Suppressor macrophage treated with lipopolysaccharide for 1 hour (primary cell): ENCODE data around the gene CC2D2A.
"Not testable (repeated sequence)": the region's sequence is repeated elsewhere in the genome, so short reads cannot be mapped to it uniquely, and the experiment has no call there.

Source experiments
- DNase-seq, 3 donors: peaks; one replicate each; pipeline ENCODE4 v3.0.0-alpha.2; 2020 to 2022

Gene CC2D2A

DNA sequence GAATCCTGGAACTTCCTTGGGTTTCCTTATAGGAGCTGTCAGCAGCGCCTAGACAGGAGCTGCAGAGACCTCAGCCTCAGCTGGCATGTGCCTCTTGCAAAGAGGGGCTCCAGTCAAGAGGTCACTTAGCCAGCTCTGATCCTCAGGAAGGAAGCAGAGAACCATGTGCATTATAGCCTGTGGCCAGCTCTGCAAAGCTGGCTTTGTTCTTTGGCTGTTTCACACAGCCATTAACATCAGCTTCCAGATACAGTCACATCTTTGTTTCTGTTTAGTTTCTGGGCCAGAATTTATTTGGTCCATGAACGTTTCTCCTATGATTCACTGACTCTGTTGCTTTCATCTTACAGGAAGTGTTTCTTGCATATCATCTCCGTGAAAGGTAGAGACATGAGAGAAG, 92.4 kb downstream of the CC2D2A start:
- DNase-seq = no peak

DNA sequence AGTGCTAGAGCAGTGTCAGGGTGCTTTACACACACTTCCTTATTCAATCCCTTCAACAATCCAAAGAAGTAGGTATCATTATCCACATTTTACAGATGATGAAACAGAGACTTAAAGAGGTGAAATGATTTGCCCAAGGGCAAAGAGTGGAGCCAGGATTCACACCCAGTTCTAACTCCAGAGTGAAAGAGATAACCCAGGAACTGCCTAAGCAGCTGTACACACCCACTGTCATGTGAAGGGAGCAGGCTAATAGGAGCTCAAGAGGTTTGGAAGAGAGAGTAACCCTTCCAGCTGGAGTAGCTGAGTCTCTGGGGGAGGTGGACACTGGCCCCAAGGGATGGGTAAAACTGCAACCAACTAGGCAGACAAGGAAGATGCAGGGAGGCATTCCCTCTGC, 92.9 kb downstream of the CC2D2A start:
- no peak for DNase-seq

DNA sequence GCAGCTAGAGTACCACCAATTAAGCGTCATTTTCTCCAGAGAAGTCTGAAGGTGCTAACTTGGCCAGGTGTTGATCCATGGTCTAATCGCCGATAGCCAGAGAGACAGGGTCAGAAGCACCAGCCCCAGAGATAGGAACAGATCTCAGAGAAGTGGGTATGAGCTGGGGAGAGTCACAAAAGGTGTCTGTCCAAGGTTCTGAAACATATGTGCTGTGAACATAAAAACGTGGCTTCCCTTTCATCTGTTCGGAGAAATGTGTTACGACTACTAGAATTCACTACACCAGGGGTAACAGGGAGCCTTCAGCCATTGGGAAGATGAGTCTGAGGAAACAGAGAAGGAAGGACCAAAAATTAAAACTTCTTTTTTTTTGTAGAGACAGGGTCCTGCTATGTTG, 94.2 kb downstream of the CC2D2A start:
- no peak for DNase-seq

DNA sequence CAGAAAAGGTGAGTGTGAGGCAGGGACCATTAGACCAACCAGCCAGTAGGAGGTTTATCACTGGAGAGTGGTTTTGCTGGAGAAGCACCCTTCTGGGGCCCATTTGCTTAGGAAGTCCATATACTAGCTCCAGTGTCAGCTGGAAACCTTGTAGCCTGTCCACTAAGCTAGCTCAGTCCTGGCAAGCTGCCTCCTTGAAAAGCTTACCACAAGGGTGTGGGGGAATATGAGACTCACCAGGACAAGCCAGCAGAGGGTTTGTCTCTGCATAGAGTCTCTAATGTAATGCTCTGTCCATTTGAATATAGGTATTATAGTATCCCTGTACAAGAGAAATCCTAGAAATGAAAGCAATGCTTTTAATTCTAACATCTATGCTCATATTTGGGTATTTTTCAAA, 99.1 kb downstream of the CC2D2A start:
- no peak for DNase-seq

DNA sequence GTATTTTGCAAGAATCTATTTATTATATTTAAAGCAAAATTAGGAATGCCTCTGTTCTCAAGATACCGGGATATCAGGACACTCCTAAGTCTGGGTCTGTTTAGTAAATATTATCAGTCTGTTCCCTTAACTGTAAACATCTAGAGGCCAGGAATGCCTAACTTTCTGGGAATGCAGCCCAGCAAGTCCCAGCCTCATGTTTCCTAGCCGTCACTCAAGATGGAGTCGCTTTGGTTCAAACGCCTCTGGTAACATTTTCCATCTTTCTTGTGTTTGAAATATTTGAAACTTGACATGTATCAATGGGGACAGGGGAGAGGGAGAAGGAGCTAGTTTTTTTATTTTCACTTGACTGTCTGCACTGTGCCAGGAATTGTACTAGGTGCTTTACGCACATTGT, 100.1 kb downstream of the CC2D2A start:
- DNase-seq = no peak

DNA sequence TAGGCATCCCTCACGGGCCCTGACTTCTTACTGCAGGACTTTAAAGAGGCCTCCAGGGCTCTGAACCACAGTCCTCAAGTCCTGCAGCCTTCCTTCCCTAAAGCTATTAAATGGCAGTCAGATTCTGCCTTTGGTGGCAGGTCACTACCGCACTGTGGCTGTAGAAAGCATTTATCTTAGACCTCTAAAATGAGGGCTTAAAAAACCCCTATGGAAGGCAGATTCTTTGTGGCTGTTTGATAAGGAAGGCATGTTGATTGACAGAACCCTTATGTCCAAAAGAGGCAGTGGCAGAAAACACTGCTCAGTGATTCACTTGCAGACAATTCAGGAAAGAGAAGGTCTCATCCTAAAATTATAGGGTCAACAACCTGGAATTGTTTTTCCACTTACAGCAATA, 106.3 kb downstream of the CC2D2A start:
- no peak for DNase-seq

DNA sequence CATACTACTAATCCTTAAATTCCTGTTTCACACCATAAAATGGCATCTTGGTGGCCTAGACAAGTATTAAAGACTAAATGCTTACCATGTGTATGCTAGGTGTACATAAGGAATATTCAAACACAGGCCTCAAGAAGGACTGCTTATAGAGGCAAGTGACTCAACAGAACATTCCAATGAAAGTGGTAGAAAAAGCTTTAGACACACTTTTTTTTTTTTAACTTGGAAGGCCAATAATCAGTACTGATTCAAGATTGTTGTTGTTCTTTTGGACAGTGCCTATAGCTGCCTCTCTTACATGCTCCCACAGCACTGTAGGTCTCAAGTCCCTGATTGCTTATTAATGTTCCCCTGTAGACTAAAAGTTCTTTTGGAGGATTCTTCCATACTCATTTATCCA, 107.8 kb downstream of the CC2D2A start:
- no peak for DNase-seq

DNA sequence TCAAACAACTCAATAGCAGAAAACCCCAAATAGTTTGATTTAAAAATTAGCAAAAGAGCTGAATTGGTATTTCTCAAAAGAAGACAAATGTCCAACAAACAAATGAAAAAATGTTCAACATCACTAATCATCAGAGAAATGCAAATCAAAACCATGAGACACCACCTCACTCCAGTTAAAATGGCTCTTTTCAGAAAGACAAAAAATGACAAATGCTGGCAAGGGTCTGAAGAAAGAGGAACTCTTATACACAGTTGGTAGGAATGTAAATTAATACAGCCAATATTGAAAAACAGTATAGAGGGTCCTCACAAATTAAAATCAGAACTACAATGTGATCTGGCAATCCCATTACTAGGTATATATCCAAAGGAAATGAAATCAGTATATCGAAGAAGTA, 115.1 kb downstream of the CC2D2A start:
- DNase-seq = peak in 1 of 3 donors; percentile 10

DNA sequence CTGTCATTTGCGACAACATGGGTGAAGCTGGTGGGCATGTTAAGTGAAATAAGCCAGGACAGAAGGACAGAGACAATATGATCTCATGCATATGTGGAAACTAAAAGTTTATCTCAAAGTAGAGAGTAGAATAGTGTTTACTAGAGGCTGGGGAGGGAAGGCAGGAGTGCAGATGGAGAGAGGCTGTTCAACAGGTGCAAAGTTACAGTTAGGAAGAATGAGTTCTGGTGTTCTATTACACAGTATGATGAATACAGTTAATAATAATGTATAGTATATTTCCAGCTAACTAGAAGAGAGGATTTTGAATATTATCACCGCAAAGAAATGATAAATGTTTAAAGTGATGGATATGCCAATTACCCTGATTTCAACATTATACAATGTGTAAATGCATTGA, 115.6 kb downstream of the CC2D2A start:
- DNase-seq = no peak

DNA sequence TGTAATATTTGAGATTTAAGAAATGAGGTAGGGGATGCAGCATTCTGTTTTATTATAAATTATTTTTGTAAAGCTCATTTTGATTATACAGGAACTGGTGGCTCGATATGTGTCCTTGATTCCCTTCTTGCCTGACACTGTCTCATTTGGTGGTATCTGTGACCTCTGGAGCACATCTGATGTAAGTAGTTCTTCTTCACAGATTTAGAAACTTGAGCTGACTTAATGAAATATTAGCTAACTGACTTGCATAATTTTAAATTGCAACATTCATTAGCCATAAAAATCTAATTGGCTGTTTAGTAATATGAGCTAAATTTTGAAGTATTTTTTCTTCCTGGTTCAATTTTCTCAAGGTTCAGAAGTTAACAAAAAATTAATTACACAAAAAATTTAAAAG, 116.4 kb downstream of the CC2D2A start:
- DNase-seq = peak; percentile 27 to 61 (median 49)

DNA sequence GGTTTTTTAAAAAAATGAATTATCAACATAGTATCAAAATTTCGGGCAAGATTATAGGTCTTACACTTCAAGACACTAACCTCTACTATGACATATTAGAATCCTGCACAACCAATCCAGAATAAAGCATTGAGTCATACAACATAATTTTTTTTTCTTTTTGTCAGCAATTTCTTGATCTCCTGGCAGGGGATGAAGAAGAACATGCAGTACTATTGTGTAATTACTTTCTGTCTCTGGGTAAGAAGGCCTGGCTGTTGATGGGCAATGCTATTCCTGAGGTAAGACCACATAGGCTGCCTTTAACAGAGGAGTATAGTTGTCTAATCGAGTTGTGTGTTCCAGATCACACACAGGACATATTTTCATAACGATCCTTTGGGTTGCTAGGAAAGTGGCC, 118.0 kb downstream of the CC2D2A start:
- peak in 1 of 3 donors; percentile 18 for DNase-seq

DNA sequence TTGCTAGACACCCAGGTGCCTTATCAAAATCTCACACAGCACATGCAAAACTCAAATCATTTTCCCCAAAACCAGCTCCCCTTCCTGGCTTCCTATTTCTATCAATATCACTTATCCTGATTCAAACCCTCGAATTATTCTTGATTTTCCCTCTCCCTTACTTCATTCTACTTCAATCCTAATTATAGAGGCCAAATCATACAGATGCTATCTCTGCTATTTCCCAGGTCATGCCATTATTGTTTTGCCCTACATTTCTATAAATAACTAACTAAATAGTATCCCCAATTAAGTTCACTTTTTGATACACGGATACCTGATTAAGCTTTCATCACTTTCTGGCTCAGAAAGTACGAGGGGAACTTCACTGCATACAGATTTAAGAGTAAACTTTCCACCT, 123.1 kb downstream of the CC2D2A start:
- DNase-seq = no peak

DNA sequence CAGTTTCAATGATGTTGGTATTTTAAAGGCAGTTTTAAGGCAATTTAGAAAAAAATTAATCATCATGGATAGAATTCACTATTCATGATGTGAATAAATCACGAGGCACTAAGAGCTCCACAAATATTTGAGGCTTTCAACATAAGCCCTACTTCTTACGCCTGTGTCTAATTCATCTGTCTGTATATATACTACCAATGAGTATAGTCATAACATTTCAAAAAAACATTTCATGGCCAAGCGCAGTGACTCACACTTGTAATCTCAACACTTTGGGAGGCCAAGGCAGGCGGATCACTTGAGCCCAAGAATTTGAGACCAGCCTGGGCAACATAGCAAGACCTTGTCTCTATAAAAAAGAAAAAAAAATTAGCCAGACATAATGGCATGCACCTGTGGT, 129.0 kb downstream of the CC2D2A start:
- no peak for DNase-seq

DNA sequence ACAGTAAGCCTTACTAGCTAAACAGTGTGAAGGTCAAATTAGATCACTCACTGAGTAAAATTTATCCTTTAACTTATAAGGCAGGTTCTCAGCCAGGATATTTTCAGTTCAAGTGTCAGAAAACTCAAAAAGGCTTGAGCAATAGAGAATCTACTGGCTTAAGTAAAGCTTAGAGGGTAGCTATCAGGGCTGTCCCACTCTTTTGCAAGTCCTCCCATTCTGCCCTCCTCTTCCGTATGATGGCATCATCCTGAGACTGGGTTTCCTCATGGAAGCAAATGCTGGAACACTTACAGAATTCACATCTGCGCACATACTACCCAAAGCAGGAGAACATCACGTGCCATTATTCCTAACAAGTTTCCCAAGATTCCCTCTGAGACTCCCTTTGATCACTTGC, 130.5 kb downstream of the CC2D2A start:
- DNase-seq = no peak

DNA sequence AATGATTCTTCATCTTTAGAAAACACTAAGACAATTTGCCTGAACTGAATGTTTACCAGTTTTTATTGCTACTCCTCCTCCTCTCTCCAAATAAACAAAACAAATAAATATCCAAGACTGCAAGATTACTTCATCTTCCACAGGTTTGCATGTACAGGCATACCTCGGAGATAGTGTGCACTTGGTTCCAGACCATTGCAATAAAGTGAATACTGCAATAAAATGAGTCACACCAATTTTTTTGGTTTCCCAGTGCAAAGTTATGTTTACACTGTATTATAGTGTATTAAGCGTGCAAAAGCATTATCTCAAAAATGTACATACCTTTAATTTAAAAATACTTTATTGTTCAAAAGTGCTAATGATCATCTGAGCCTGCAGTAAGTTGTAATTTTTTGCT, 132.2 kb downstream of the CC2D2A start:
- no peak for DNase-seq

DNA sequence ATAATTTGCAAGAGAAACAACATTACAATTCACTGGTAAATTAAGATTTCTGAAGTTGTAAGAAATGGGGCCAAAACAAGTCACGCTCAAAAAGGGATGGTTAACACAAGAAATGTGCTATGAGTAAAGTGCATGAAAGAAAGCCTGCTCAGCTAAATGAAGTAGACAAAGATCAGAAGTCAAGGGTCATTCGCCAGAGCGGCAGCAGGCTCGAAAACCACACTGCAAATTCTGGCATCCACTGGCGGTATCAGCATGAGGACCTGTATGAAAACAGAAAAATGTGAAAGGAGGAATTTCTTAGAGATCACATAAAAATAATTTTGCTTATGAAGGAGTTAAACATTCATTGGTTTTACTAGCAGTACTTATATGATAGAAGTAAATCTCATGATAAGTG, 135.9 kb downstream of the CC2D2A start:
- DNase-seq = no peak

DNA sequence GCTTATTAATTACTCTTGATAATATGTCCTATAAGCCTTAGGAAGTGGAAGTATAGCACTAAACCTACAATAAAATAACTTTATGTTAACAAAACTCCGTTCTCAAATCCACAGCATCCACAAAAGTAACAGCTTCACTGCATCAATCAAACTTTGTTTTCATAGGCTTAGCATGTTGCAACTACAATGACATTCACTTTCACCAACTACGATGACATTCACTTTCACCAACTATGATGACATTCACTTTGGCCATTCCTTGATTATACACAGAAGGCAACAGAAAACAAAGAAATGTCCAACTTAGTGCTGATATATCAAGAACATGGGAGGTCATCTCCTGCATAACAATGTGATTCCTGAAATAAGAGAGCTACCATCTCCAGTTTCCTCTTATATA, 141.2 kb downstream of the CC2D2A start:
- DNase-seq = peak in 2 of 3 donors; percentile 4 to 15

DNA sequence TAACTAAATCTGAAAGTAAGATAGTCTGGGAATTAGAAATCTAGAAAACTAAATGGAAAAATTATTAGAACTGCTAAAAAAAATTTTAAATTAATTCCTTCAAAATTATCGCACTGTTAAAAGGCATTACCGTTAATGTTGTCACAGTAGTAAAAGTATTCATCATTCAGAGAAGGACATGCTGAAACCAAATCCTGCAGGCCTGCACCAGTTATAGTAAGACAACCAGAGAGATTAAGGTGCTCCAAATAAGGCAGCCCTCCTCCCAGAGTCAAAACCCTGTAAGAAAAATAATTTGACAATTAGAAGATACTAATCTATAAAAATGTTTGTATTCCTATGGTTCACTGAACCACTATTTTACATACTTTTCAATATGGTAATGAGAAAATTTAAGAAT, 142.5 kb downstream of the CC2D2A start:
- no peak for DNase-seq

DNA sequence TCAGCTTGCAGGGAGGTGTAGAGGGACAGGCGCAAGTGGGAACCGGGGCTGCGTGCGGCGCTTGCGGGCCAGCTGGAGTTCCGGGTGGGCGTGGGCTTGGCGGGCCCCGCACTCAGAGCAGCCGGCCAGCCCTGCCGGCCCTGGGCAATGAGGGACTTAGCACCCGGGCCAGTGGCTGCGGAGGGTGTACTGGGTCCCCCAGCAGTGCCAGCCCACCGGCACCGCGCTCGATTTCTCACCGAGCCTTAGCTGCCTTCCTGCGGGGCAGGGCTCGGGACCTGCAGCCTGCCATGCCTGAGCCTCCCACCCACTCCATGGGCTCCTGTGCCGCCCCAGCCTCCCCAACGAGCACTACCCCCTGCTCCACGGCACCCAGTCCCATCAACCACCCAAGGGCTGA, 145.2 kb downstream of the CC2D2A start:
- DNase-seq = not testable (repeated sequence)

DNA sequence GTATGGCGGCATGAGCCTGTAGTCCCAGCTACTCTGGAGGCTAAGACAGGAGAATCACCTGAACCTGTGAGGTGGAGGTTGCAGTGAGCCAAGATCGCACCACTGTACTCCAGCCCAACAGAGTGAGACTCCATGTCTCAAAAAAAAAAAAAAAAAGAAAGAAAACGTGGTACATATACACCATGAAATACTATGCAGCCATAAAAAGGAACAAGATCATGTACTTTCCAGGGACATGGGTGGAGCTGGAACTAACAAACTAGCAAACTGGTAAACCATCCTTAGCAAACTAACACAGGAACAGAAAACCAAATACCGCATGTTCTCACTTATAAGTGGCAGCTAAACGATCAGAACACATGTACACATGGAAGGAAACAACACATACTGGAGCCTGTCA, 147.7 kb downstream of the CC2D2A start:
- DNase-seq = not testable (repeated sequence)

DNA sequence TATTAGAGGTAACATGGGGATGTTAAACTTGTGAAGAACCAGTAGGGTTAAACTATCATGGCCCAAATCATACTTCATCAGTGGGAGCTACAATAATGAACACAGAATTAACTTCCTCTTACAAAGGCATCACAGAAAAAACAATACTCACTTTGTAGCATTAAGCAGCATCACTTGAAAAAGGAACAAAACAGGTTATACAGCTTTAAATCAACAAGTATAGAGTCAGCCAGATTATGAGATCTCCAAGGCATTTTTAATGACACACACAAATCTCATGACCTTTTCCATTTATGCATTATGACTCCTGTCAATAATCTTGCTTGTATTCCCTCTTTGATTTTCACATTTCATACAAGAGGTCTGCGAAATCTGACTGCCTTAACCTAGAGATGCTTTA, 167.1 kb downstream of the CC2D2A start:
- no peak for DNase-seq

DNA sequence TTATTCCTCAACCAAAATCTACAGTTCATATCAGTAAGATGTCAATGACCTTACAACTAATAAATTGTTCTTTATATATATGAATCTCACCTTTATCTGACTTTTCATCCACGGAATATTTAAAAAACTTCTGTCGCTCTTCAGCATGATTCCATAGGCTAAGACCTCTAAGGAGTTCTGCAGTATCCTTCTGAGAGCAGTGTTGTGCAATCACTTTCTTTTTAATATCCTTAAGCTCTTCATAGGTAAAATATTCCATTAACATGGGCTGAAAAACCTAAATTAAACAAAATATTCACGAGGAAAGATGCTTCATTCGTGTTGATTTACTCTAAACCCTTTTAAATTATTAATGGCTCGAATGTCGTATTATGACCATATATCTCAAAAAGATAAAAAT, 168.7 kb downstream of the CC2D2A start:
- DNase-seq = no peak

DNA sequence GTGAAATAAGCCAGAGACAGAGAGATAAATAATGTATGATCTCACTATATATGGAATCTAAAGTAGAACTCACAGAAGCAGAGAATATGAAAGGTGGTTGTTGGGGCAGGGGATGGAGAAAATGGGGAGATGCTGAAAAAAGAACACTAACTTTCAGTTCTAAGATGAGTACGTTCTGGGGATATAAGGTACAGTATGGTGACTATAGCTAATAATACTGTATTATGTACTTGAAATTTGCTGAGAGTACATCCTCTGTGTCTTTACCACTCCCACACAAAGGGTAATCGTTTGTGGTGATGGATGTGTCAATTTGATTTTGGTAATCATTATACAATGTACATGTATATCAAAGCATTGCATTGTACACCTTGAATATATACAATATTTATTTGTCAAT, 178.9 kb downstream of the CC2D2A start:
- no peak for DNase-seq

DNA sequence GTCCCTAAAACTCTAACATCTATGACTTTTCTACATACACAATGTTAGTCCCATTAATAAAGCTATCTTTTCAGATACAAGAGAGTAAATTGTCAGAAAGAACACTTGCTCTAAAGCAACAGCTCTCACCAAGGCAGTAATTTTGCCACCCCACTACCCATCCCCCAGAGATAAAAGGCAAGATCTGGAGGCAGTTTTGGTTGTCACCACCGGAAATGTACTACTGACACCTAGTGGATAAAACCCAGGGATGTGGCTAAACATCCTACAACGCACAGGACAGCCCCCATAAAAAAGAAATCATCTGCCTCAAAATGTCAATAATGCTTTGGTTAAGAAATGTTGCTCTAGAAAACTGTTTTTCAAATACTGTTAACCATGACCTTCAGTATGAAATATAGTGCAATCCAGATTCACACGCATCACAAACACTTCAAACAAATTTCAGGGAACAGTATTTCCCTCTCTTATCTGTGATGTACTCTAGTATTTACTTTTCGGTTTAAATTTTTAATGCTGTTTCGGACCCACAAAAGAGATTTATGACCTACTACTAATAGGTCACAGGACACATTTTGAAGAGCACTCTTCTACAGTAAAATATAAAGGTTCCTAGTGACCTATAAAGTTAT, 180.3 kb downstream of the CC2D2A start:
- peak; percentile 61 to 73 (median 68) for DNase-seq
